ENCODE data around the gene ESAM. TPM values are rescaled to one million over a fixed set of nuclear protein-coding genes. Genes with fewer than 3 reads are reported as not detected.

The ESAM gene
- total and polyA plus RNA-seq, 4 donors: 4.0 to 15.6 (median 9.9) TPM

- TF ChIP-seq RXRA (IDR thresholded peaks at IDR 0.05) (peak in 1 of 2 donors; percentile 24), TAF1 (conservative IDR thresholded peaks at IDR 0.05) (no peak), JUND (IDR thresholded peaks at IDR 0.05) (no peak), GABPA (IDR thresholded peaks at IDR 0.05 in 1 of 2, conservative IDR thresholded peaks at IDR 0.05 in 1 of 2) (no peak), REST (IDR thresholded peaks at IDR 0.05) (no peak)
Observed at GRCh38 chr11:124763156-124763947, 1.3 kb upstream of the ESAM start (continued).

GRCh38 chr11:124762624-124763155, 600 bp upstream of the ESAM start:
- WGBS: under 1% methylated on average over 45 of the region's 45 CpGs
- H3K27ac ChIP-seq (ENCODE audit: low read depth in 1 of 2, low read length in 2 of 2): peak overlapping the region; percentile 17 to 39
- peak overlapping the region in 1 of 2 donors; percentile 3 for H3K9ac ChIP-seq (ENCODE audit: low read depth in 1 of 2, low read length in 2 of 2)
- TF ChIP-seq HNF4G (IDR thresholded peaks at IDR 0.05): no peak
- no peak for TF ChIP-seq RAD21 (IDR thresholded peaks at IDR 0.05)
- no peak for DNase-seq (ENCODE audit: low spot score)
- H3K4me1 ChIP-seq (ENCODE audit: control insufficient read depth in 4 of 4, insufficient read depth in 4 of 4, low read length in 3 of 4): peaks cover 18 to 39% (median 22%) of the 10 kb centered on the region in 4 donors
- H3K4me3 ChIP-seq (ENCODE audit: low read depth in 1 of 3, low read length in 3 of 3): peak overlapping the region in 2 of 3 donors; percentile 60 to 68
- H3K9me3 ChIP-seq (ENCODE audit: control insufficient read depth in 4 of 4, low read length in 3 of 4): no peaks in the 10 kb centered on the region
- H3K27me3 ChIP-seq (ENCODE audit: control insufficient read depth in 4 of 4, insufficient read depth in 4 of 4, low read length in 3 of 4): peaks cover 0 to 8% (median 5%) of the 10 kb centered on the region in 4 donors
- H3K36me3 ChIP-seq (ENCODE audit: control insufficient read depth in 4 of 4, insufficient read depth in 3 of 4, low read depth in 1 of 4, low read length in 3 of 4): peaks cover 0 to 6% (median 5%) of the 10 kb centered on the region in 4 donors

- Histone ChIP-seq H3K4me1 (ENCODE audit: control insufficient read depth in 4 of 4, insufficient read depth in 4 of 4, low read length in 3 of 4) (peaks cover 18 to 39% (median 22%) of the 10 kb centered on the region in 4 donors), H3K27ac (ENCODE audit: low read depth in 1 of 2, low read length in 2 of 2) (peak overlapping the region; percentile 82 to 84), H3K9me3 (ENCODE audit: control insufficient read depth in 4 of 4, low read length in 3 of 4) (no peaks in the 10 kb centered on the region), H3K4me3 (ENCODE audit: low read depth in 1 of 3, low read length in 3 of 3) (peak overlapping the region; percentile 42 to 60 (median 52)), H3K27me3 (ENCODE audit: control insufficient read depth in 4 of 4, insufficient read depth in 4 of 4, low read length in 3 of 4) (peaks cover 0 to 8% (median 5%) of the 10 kb centered on the region in 4 donors), H3K36me3 (ENCODE audit: control insufficient read depth in 4 of 4, insufficient read depth in 3 of 4, low read depth in 1 of 4, low read length in 3 of 4) (no peaks in the 10 kb centered on the region), H3K9ac (ENCODE audit: low read depth in 1 of 2, low read length in 2 of 2) (peak overlapping the region in 1 of 2 donors; percentile 43)
- 12% methylated on average over 25 of the region's 25 CpGs for WGBS
- TF ChIP-seq RXRA (IDR thresholded peaks at IDR 0.05) (peak; percentile 8 to 43), YY1 (IDR thresholded peaks at IDR 0.05) (no peak), CTCF (IDR thresholded peaks at IDR 0.05; ENCODE audit: low read depth, low read length, missing input control) (no peak), FOXA1 (IDR thresholded peaks at IDR 0.05) (no peak), RAD21 (IDR thresholded peaks at IDR 0.05) (no peak), GABPA (IDR thresholded peaks at IDR 0.05 in 1 of 2, conservative IDR thresholded peaks at IDR 0.05 in 1 of 2) (no peak), FOXA2 (IDR thresholded peaks at IDR 0.05) (no peak), JUND (IDR thresholded peaks at IDR 0.05) (no peak), ATF3 (IDR thresholded peaks at IDR 0.05) (no peak), NR2F2 (IDR thresholded peaks at IDR 0.05) (peak; percentile 61)
- no peak for DNase-seq (ENCODE audit: low spot score)
Observed at GRCh38 chr11:124761301-124762104, 587 bp downstream of the ESAM start.

Measured in liver (tissue), 9 donors.